Spleen (tissue), 11 donors: ENCODE measurements around the gene RAB3IL1. TPM values are rescaled to one million over a fixed set of nuclear protein-coding genes. Genes with fewer than 3 reads are reported as not detected.

Experiments
- DNase-seq: peaks from one replicate; pipeline ENCODE4 v3.0.0-alpha.2; 2020
- H3K27ac ChIP-seq, 8 donors: fragments of 200-600 bp; sonication (generic) in 7 of 8; 1 replicate in 4 of 8; 2 replicates in 4 of 8; pipeline versions ENCODE4 v1.5.0 to v1.8.0; 2016 to 2021; ENCODE audit warnings: inconsistent platforms in 4 of 8, mild to moderate bottlenecking in 4 of 8, moderate library complexity in 1 of 8
- H3K27me3 ChIP-seq, 7 donors: fragments of 200-600 bp; sonication (generic) in 6 of 7; replicated peaks in 1 of 7; 1 replicate in 4 of 7; 2 replicates in 3 of 7; pipeline versions ENCODE4 v1.5.0 to v1.8.0; 2016 to 2021; ENCODE audit warnings: inconsistent platforms in 3 of 7, mild to moderate bottlenecking in 1 of 7
- H3K36me3 ChIP-seq, 6 donors: fragments of 200-600 bp; sonication (generic) in 5 of 6; 1 replicate in 4 of 6; 2 replicates in 2 of 6; pipeline versions ENCODE4 v1.5.0 to v1.8.0; 2016 to 2021; ENCODE audit warnings: inconsistent platforms in 2 of 6
- H3K4me1 ChIP-seq, 6 donors: fragments of 200-600 bp; sonication (generic) in 5 of 6; 1 replicate in 3 of 6; 2 replicates in 3 of 6; pipeline versions ENCODE4 v1.5.0 to v1.8.0; 2016 to 2021; ENCODE audit warnings: inconsistent platforms in 3 of 6
- H3K4me3 ChIP-seq, 8 donors: fragments of 200-600 bp; sonication (generic) in 7 of 8; 1 replicate in 4 of 8; 2 replicates in 4 of 8; pipeline versions ENCODE4 v1.5.0 to v1.8.0; 2016 to 2021; ENCODE audit warnings: inconsistent platforms in 4 of 8, mild to moderate bottlenecking in 4 of 8, moderate library complexity in 2 of 8
- H3K9me3 ChIP-seq, 8 donors: fragments of 200-600 bp; sonication (generic) in 7 of 8; 1 replicate in 4 of 8; 2 replicates in 4 of 8; pipeline versions ENCODE4 v1.5.0 to v1.8.0; 2016 to 2021; ENCODE audit warnings: inconsistent platforms in 4 of 8
- CTCF ChIP-seq, 11 experiments: fragments of 200-600 bp in 7 of 11; fragments of 450-650 bp in 4 of 11; sonication (generic) in 4 of 11; IDR thresholded peaks in 8 of 11; conservative IDR thresholded peaks in 3 of 11; 1 replicate in 7 of 11; 2 replicates in 4 of 11; pipeline versions ENCODE4 v1.4.0 to v1.8.0; 2016 to 2021; ENCODE audit warnings: antibody characterized with exemption in 11 of 11, inconsistent platforms in 4 of 11, mild to moderate bottlenecking in 1 of 11
- POLR2A ChIP-seq, 3 donors: fragments of 450-650 bp; IDR thresholded peaks; one replicate each; pipeline ENCODE4 v1.5.1; 2017; ENCODE audit warnings: antibody characterized with exemption in 3 of 3, mild to moderate bottlenecking in 1 of 3
- POLR2AphosphoS5 ChIP-seq, 3 donors: sonication (generic); formaldehyde crosslinking; IDR thresholded peaks; one replicate each; pipeline ENCODE4 v1.5.1; 2017; ENCODE audit warnings: antibody characterized with exemption in 3 of 3
- WGBS, 5 donors: extraction: QIAGEN DNeasy Blood & Tissue Kit in 3 of 5; methylation state at CpG; one replicate each; pipeline versions ENCODE4 v1.1.5 to v1.1.7; 2013 to 2018; 5-methylcytosine and 5-hydroxymethylcytosine counted together
- intact Hi-C: fragments of 100-400 bp; cut with DNase I; formaldehyde crosslinking; loops from one replicate; pipeline ENCODE4 v1.15.0; 2023; ENCODE audit warnings: low total_unique reads
- polyA plus RNA-seq, 3 donors: library from polyadenylated mRNA; stranded (reverse); fragments of 200-250 nt; gene quantifications; one replicate each; pipeline ENCODE4 v1.2.1, GENCODE V29; 2013
- total RNA-seq, 7 donors: library from RNA; depleted of rRNA in 3 of 7; stranded (reverse); fragments of >200 nt in 3 of 7; fragmentation: NEBNext Ultra II Directional in 4 of 7; extraction: Animal tissue kit (Norgen Biotek cat#: 25700) in 4 of 7; gene quantifications; one replicate each; pipeline versions ENCODE4 v1.1.0 to v1.2.1, GENCODE V29; 2016 to 2021
- donor health status: healthy with polysubstance abuse.
- donor health status: DM: no; HTN: no; CAD: no; lungs with moderate emphysema.
- donor health status: DM: no; HTN: no; CAD: no.
- donor health status: Bipolar disorder and iron deficiency.
- donor health status: healthy.
- donor health status: DM: no; HTN: no; CAD: no.
- donor health status: DM: yes; HTN: yes; CAD: no.

The RAB3IL1 gene
- total and polyA plus RNA-seq, 10 donors = 6.5 to 57.1 (median 34.6) TPM

GRCh38 chr11:61940466-61940865 is 23.1 kb upstream of the RAB3IL1 start:
- TF ChIP-seq CTCF (IDR thresholded peaks at IDR 0.05 in 8 of 11, conservative IDR thresholded peaks at IDR 0.05 in 3 of 11) = no peak

GRCh38 chr11:61935861-61936260 is 18.5 kb upstream of the RAB3IL1 start:
- Histone ChIP-seq H3K4me3 (no peak overlapping the region), H3K27ac (no peak overlapping the region), H3K4me1 (no peaks in the 10 kb centered on the region), H3K36me3 (no peaks in the 10 kb centered on the region), H3K9me3 (peaks cover 0 to 39% (median 27%) of the 10 kb centered on the region in 8 donors), H3K27me3 (peaks cover 0 to 15% (median 0%) of the 10 kb centered on the region in 7 donors)
- intact Hi-C loops = no loop called here
- WGBS, 5 donors = 69 to 82% (median 71%) methylated on average over 2 of the region's 2 CpGs
- TF ChIP-seq POLR2A (IDR thresholded peaks at IDR 0.05) = no peak
- no peak for TF ChIP-seq POLR2AphosphoS5 (IDR thresholded peaks at IDR 0.05)
- no peak for TF ChIP-seq CTCF (IDR thresholded peaks at IDR 0.05 in 8 of 11, conservative IDR thresholded peaks at IDR 0.05 in 3 of 11)
- DNase-seq = no peak

More at GRCh38 chr11:61940466-61940865, 23.1 kb upstream of the RAB3IL1 start:
- Histone ChIP-seq H3K4me3 (no peak overlapping the region), H3K9me3 (peaks cover 0 to 27% (median 25%) of the 10 kb centered on the region in 8 donors), H3K36me3 (no peaks in the 10 kb centered on the region), H3K27me3 (peaks cover 0 to 2% (median 0%) of the 10 kb centered on the region in 7 donors), H3K27ac (no peak overlapping the region), H3K4me1 (no peaks in the 10 kb centered on the region)
- intact Hi-C loops = loop anchor here (10.0 kb wide), 1 partner anchor 146 kb away; the partner anchor contains the start of genes FEN1 and TMEM258
- DNase-seq = no peak
- WGBS, 5 donors = 87 to 95% (median 88%) methylated on average over 10 of the region's 10 CpGs

GRCh38 chr11:61930933-61931332 is 13.6 kb upstream of the RAB3IL1 start:
- intact Hi-C loops = no loop called here
- Histone ChIP-seq H3K4me1 (no peaks in the 10 kb centered on the region), H3K4me3 (no peak overlapping the region), H3K27me3 (peaks cover 0 to 15% (median 0%) of the 10 kb centered on the region in 7 donors), H3K9me3 (peaks cover 0 to 17% (median 6%) of the 10 kb centered on the region in 8 donors), H3K27ac (no peak overlapping the region), H3K36me3 (no peaks in the 10 kb centered on the region)
- no peak for DNase-seq
- WGBS, 5 donors = 91 to 96% (median 92%) methylated on average over 3 of the region's 3 CpGs
- no peak for TF ChIP-seq POLR2AphosphoS5 (IDR thresholded peaks at IDR 0.05)
- no peak for TF ChIP-seq CTCF (IDR thresholded peaks at IDR 0.05 in 8 of 11, conservative IDR thresholded peaks at IDR 0.05 in 3 of 11)
- no peak for TF ChIP-seq POLR2A (IDR thresholded peaks at IDR 0.05)

GRCh38 chr11:61928606-61929005 is 11.2 kb upstream of the RAB3IL1 start:
- Histone ChIP-seq H3K36me3 (no peaks in the 10 kb centered on the region), H3K27me3 (peaks cover 0 to 3% (median 0%) of the 10 kb centered on the region in 7 donors), H3K27ac (no peak overlapping the region), H3K4me1 (peaks cover 0 to 5% (median 4%) of the 10 kb centered on the region in 6 donors), H3K4me3 (no peak overlapping the region), H3K9me3 (peaks cover 0 to 7% (median 0%) of the 10 kb centered on the region in 8 donors)
- intact Hi-C loops = no loop called here
- no peak for DNase-seq
- TF ChIP-seq POLR2AphosphoS5 (IDR thresholded peaks at IDR 0.05) (no peak), POLR2A (IDR thresholded peaks at IDR 0.05) (no peak), CTCF (IDR thresholded peaks at IDR 0.05 in 8 of 11, conservative IDR thresholded peaks at IDR 0.05 in 3 of 11) (no peak)
